ENCODE data around the gene CDKN2AIPNL. TPM values are rescaled to one million over a fixed set of nuclear protein-coding genes. Genes with fewer than 3 reads are reported as not detected.

CDKN2AIPNL gene
- 14.8 and 17.5 TPM in 2 replicates for total RNA-seq

GRCh38 chr5:134411546-134412266 lies at the start of gene CDKN2AIPNL:
Gene CDKN2AIPNL, minus strand, starts transcription at chr5:134411881. Its CDS starts 27 bp downstream, at chr5:134411854.

GRCh38 chr5:134370871-134371833 lies 40.5 kb downstream of the CDKN2AIPNL start, which contains the start of gene UBE2B:
Gene UBE2B, plus strand, starts transcription at chr5:134371569. Its CDS starts 27 bp downstream, at chr5:134371596.

Other genes with a start within 250 kb of the CDKN2AIPNL start
- 298 and 517 TPM in 2 replicates for gene SKP1, start 234.9 kb downstream of the CDKN2AIPNL start, total RNA-seq
- gene PPP2CA, start 185.8 kb downstream of the CDKN2AIPNL start, total RNA-seq: 62.4 and 171 TPM in 2 replicates
- 0.37 and 3.0 TPM in 2 replicates for gene CDKL3, start 44.7 kb downstream of the CDKN2AIPNL start, total RNA-seq
- gene UBE2B, start 40.3 kb downstream of the CDKN2AIPNL start, total RNA-seq: 18.1 and 41.4 TPM in 2 replicates
- 14.3 and 20.4 TPM in 2 replicates for gene JADE2, start 113.8 kb upstream of the CDKN2AIPNL start, total RNA-seq
- gene SAR1B, start 220.9 kb upstream of the CDKN2AIPNL start, total RNA-seq: 82.0 and 99.6 TPM in 2 replicates
- gene SEC24A, start 236.9 kb upstream of the CDKN2AIPNL start, total RNA-seq: 50.5 and 73.8 TPM in 2 replicates